Liver (tissue), 9 donors: ENCODE data around the gene STX10. TPM values are rescaled to one million over a fixed set of nuclear protein-coding genes. Genes with fewer than 3 reads are reported as not detected.

Experiments
- DNase-seq: peaks from one replicate; pipeline ENCODE4 v3.0.0-alpha.2; 2017; ENCODE audit warnings: low spot score
- H3K27ac ChIP-seq, 2 donors: one replicate each; pipeline ENCODE4 v1.7.0; 2013; ENCODE audit warnings: inconsistent platforms in 2 of 2, low read length in 2 of 2, control low read depth in 1 of 2, low read depth in 1 of 2, mild to moderate bottlenecking in 1 of 2
- H3K27me3 ChIP-seq, 4 donors: one replicate each; pipeline versions ENCODE4 v1.6.1 to v1.7.0; 2013; ENCODE audit warnings: low read length in 3 of 4, inconsistent platforms in 1 of 4, mild to moderate bottlenecking in 1 of 4, moderate library complexity in 1 of 4; ENCODE audit not compliant: control insufficient read depth in 4 of 4, insufficient read depth in 4 of 4
- H3K36me3 ChIP-seq, 4 donors: one replicate each; pipeline versions ENCODE4 v1.6.1 to v1.7.0; 2013; ENCODE audit warnings: low read length in 3 of 4, mild to moderate bottlenecking in 3 of 4, low read depth in 1 of 4, moderate library complexity in 1 of 4; ENCODE audit not compliant: control insufficient read depth in 4 of 4, insufficient read depth in 3 of 4
- H3K4me1 ChIP-seq, 4 donors: one replicate each; pipeline versions ENCODE4 v1.6.1 to v1.7.0; 2013; ENCODE audit warnings: low read length in 3 of 4, mild to moderate bottlenecking in 3 of 4, moderate library complexity in 1 of 4; ENCODE audit not compliant: control insufficient read depth in 4 of 4, insufficient read depth in 4 of 4
- H3K4me3 ChIP-seq, 3 donors: one replicate each; pipeline versions ENCODE4 v1.6.1 to v1.7.0; 2013; ENCODE audit warnings: low read length in 3 of 3, control low read depth in 1 of 3, low read depth in 1 of 3, mild to moderate bottlenecking in 1 of 3
- H3K9ac ChIP-seq, 2 donors: one replicate each; pipeline ENCODE4 v1.7.0; 2013; ENCODE audit warnings: low read length in 2 of 2, mild to moderate bottlenecking in 2 of 2, moderate library complexity in 2 of 2, control low read depth in 1 of 2, low read depth in 1 of 2
- H3K9me3 ChIP-seq, 4 donors: one replicate each; pipeline versions ENCODE4 v1.6.1 to v1.7.0; 2013; ENCODE audit warnings: low read length in 3 of 4; ENCODE audit not compliant: control insufficient read depth in 4 of 4
- ATF3 ChIP-seq: IDR thresholded peaks from 2 replicates; pipeline ENCODE4 v1.6.1; 2016; ENCODE audit warnings: antibody characterized with exemption
- EGR1 ChIP-seq, 2 donors: IDR thresholded peaks; 2 replicates each; pipeline ENCODE4 v1.6.1; 2016 to 2018; ENCODE audit warnings: antibody characterized with exemption in 2 of 2, low read depth in 2 of 2
- FOXA1 ChIP-seq: IDR thresholded peaks from 2 replicates; pipeline ENCODE4 v1.6.1; 2016; ENCODE audit warnings: antibody characterized with exemption
- FOXA2 ChIP-seq: IDR thresholded peaks from 2 replicates; pipeline ENCODE4 v1.6.1; 2016; ENCODE audit warnings: antibody characterized with exemption
- GABPA ChIP-seq, 2 donors: IDR thresholded peaks in 1 of 2; conservative IDR thresholded peaks in 1 of 2; 2 replicates each; pipeline ENCODE4 v1.6.1; 2016; ENCODE audit warnings: antibody characterized with exemption in 2 of 2, mild to moderate bottlenecking in 1 of 2, moderate library complexity in 1 of 2
- HNF4A ChIP-seq, 2 donors: conservative IDR thresholded peaks; 2 replicates each; pipeline ENCODE4 v1.6.1; 2016; ENCODE audit warnings: antibody characterized with exemption in 2 of 2, mild to moderate bottlenecking in 2 of 2
- HNF4G ChIP-seq: IDR thresholded peaks from 2 replicates; pipeline ENCODE4 v1.6.1; 2016; ENCODE audit warnings: antibody characterized with exemption
- JUND ChIP-seq, 2 donors: IDR thresholded peaks; 2 replicates each; pipeline ENCODE4 v1.6.1; 2016; ENCODE audit warnings: antibody characterized with exemption in 2 of 2
- NR2F2 ChIP-seq: IDR thresholded peaks from 2 replicates; pipeline ENCODE4 v1.6.1; 2016; ENCODE audit warnings: antibody characterized with exemption
- RAD21 ChIP-seq, 2 donors: IDR thresholded peaks; 2 replicates each; pipeline ENCODE4 v1.6.1; 2016; ENCODE audit warnings: antibody characterized with exemption in 2 of 2, mild to moderate bottlenecking in 2 of 2
- REST ChIP-seq: IDR thresholded peaks from 2 replicates; pipeline ENCODE4 v1.6.1; 2016; ENCODE audit warnings: antibody characterized with exemption, mild to moderate bottlenecking
- RXRA ChIP-seq, 2 donors: IDR thresholded peaks; 2 replicates each; pipeline ENCODE4 v1.6.1; 2017 to 2018; ENCODE audit warnings: antibody characterized with exemption in 2 of 2, mild to moderate bottlenecking in 1 of 2
- SP1 ChIP-seq: IDR thresholded peaks from 2 replicates; pipeline ENCODE4 v1.6.1; 2018; ENCODE audit warnings: antibody characterized with exemption, mild to moderate bottlenecking
- TAF1 ChIP-seq: conservative IDR thresholded peaks from 2 replicates; pipeline ENCODE4 v1.6.1; 2016; ENCODE audit warnings: antibody characterized with exemption, mild to moderate bottlenecking
- YY1 ChIP-seq: IDR thresholded peaks from 2 replicates; pipeline ENCODE4 v1.6.1; 2016; ENCODE audit warnings: antibody characterized with exemption, mild to moderate bottlenecking
- ZBTB33 ChIP-seq: IDR thresholded peaks from 2 replicates; pipeline ENCODE4 v1.6.1; 2016; ENCODE audit warnings: antibody characterized with exemption
- WGBS: extraction: QIAGEN DNeasy Blood & Tissue Kit; methylation state at CpG from one replicate; pipeline ENCODE4 v1.1.7; 2013; 5-methylcytosine and 5-hydroxymethylcytosine counted together
- polyA plus RNA-seq, 2 donors: library from polyadenylated mRNA; stranded (reverse) in 1 of 2; unstranded in 1 of 2; fragments of 200-250 nt in 1 of 2; fragments of >200 nt in 1 of 2; fragmentation: Nextera tagmentation in 1 of 2; extraction: Ambion mirVana in 1 of 2; gene quantifications; one replicate each; pipeline versions ENCODE4 v1.2.1 to v1.2.3, GENCODE V29; 2013 to 2015
- total RNA-seq, 2 donors: library from RNA; depleted of rRNA; stranded (reverse); fragments of >200 nt; gene quantifications; one replicate each; pipeline ENCODE4 v1.2.3, GENCODE V29; 2014
- TF ChIP-seq, protein P1 (sequence below): fragments of 150-350 bp; IDR thresholded peaks from 2 replicates; pipeline ENCODE4 v1.5.1; 2017; ENCODE audit warnings: improper control_type of control experiment, low read depth, low read length; ENCODE audit not compliant: missing input control
- donor health status: healthy.
- donor health status: healthy.
- donor health status: healthy.
- donor health status: healthy.
- donor health status: healthy.

Gene STX10
- total and polyA plus RNA-seq, 4 donors: 15.7 to 32.7 (median 21.2) TPM

- TF ChIP-seq NR2F2 (no peak), GABPA (IDR thresholded peaks at IDR 0.05 in 1 of 2, conservative IDR thresholded peaks at IDR 0.05 in 1 of 2) (peak; percentile 37 to 77), ATF3 (peak; percentile 89), YY1 (peak; percentile 85)
Measured at GRCh38 chr19:13154241-13154778, 4.1 kb upstream of the STX10 start (continued).

GRCh38 chr19:13153569-13154240, 3.5 kb upstream of the STX10 start:
- under 1% methylated on average over 69 of the region's 69 CpGs for WGBS
- H3K9ac ChIP-seq: peak overlapping the region; percentile 99
- peak overlapping the region; percentile 99 to 100 for H3K27ac ChIP-seq
- DNase-seq: peak; percentile 59
- TF ChIP-seq HNF4A (conservative IDR thresholded peaks at IDR 0.05): no peak
- TF ChIP-seq, protein P1, sequence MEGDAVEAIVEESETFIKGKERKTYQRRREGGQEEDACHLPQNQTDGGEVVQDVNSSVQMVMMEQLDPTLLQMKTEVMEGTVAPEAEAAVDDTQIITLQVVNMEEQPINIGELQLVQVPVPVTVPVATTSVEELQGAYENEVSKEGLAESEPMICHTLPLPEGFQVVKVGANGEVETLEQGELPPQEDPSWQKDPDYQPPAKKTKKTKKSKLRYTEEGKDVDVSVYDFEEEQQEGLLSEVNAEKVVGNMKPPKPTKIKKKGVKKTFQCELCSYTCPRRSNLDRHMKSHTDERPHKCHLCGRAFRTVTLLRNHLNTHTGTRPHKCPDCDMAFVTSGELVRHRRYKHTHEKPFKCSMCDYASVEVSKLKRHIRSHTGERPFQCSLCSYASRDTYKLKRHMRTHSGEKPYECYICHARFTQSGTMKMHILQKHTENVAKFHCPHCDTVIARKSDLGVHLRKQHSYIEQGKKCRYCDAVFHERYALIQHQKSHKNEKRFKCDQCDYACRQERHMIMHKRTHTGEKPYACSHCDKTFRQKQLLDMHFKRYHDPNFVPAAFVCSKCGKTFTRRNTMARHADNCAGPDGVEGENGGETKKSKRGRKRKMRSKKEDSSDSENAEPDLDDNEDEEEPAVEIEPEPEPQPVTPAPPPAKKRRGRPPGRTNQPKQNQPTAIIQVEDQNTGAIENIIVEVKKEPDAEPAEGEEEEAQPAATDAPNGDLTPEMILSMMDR: no peak
- TF ChIP-seq ATF3: no peak
- TF ChIP-seq FOXA1: no peak
- TF ChIP-seq YY1: no peak
- no peaks in the 10 kb centered on the region for H3K9me3 ChIP-seq
- no peaks in the 10 kb centered on the region for H3K36me3 ChIP-seq
- H3K4me3 ChIP-seq: peak overlapping the region; percentile 71 to 94 (median 81)
- no peaks in the 10 kb centered on the region for H3K27me3 ChIP-seq
- peaks cover 5 to 24% (median 19%) of the 10 kb centered on the region in 4 donors for H3K4me1 ChIP-seq

DNA sequence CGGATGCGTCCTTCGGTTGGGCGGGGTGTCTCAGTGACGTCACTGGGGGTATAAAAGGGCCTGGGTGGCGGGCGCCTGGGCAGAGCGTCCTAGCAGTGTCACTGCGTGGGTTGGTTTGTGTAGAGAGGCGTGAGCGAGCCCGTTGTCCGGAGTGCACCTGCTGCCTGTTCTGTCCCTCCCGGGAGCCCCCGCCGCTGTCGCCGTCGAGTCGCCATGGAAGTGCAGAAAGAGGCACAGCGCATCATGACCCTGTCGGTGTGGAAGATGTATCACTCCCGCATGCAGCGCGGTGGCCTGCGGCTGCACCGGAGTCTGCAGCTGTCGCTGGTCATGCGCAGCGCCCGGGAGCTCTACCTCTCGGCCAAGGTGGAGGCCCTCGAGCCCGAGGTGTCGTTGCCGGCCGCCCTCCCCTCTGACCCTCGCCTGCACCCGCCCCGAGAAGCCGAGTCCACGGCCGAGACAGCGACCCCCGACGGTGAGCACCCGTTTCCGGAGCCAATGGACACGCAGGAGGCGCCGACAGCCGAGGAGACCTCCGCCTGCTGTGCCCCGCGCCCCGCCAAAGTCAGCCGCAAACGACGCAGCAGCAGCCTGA, 2.9 kb upstream of the STX10 start:
- peak overlapping the region; percentile 99 for H3K9ac ChIP-seq
- H3K36me3 ChIP-seq: no peaks in the 10 kb centered on the region
- under 1% methylated on average over 59 of the region's 59 CpGs for WGBS
- H3K27ac ChIP-seq: peak overlapping the region; percentile 99 to 100
- H3K9me3 ChIP-seq: no peaks in the 10 kb centered on the region
- H3K4me3 ChIP-seq: peak overlapping the region; percentile 71 to 97 (median 93)
- peak; percentile 99 for DNase-seq
- H3K27me3 ChIP-seq: no peaks in the 10 kb centered on the region
- H3K4me1 ChIP-seq: peaks cover 5 to 28% (median 21%) of the 10 kb centered on the region in 4 donors
- no peak for TF ChIP-seq FOXA1
- TF ChIP-seq EGR1 (IDR thresholded peaks at IDR 0.05; ENCODE audit: low read depth in 2 of 2): peak; percentile 59 to 73
- peak; percentile 77 for TF ChIP-seq SP1
- TF ChIP-seq REST: peak; percentile 96
- peak in 1 of 2 donors; percentile 70 for TF ChIP-seq JUND (IDR thresholded peaks at IDR 0.05)
- peak; percentile 100 for TF ChIP-seq TAF1
- no peak for TF ChIP-seq ATF3
- peak in 1 of 2 donors; percentile 58 for TF ChIP-seq GABPA (IDR thresholded peaks at IDR 0.05 in 1 of 2, conservative IDR thresholded peaks at IDR 0.05 in 1 of 2)
- TF ChIP-seq RXRA (IDR thresholded peaks at IDR 0.05): peak; percentile 53 to 54
- no peak for TF ChIP-seq HNF4G
- no peak for TF ChIP-seq ZBTB33
- TF ChIP-seq YY1: peak; percentile 73
- TF ChIP-seq, protein P1: no peak
- TF ChIP-seq FOXA2: no peak
- peak; percentile 9 to 50 for TF ChIP-seq RAD21 (IDR thresholded peaks at IDR 0.05)
